Neuron (in vitro differentiated cells): ENCODE data around the gene LGALS12.

Source experiments
- H2AFZ ChIP-seq: one replicate; pipeline ENCODE4 v1.6.1; 2013; ENCODE audit warnings: low read depth, mild to moderate bottlenecking, inconsistent platforms, low read length, moderate library complexity
- H3K27me3 ChIP-seq: one replicate; pipeline ENCODE4 v1.6.1; 2013; ENCODE audit warnings: low read length; ENCODE audit not compliant: insufficient read depth
- H3K36me3 ChIP-seq: one replicate; pipeline ENCODE4 v1.6.1; 2013; ENCODE audit warnings: low read length; ENCODE audit not compliant: insufficient read depth
- H3K4me1 ChIP-seq: one replicate; pipeline ENCODE4 v1.6.1; 2013; ENCODE audit warnings: low read length; ENCODE audit not compliant: insufficient read depth
- H3K4me3 ChIP-seq: 2 replicates; pipeline ENCODE4 v1.5.1; 2013; ENCODE audit warnings: mild to moderate bottlenecking, low read length, moderate library complexity
- H3K9me3 ChIP-seq: one replicate; pipeline ENCODE4 v1.6.1; 2013; ENCODE audit warnings: low read length

Gene LGALS12

DNA sequence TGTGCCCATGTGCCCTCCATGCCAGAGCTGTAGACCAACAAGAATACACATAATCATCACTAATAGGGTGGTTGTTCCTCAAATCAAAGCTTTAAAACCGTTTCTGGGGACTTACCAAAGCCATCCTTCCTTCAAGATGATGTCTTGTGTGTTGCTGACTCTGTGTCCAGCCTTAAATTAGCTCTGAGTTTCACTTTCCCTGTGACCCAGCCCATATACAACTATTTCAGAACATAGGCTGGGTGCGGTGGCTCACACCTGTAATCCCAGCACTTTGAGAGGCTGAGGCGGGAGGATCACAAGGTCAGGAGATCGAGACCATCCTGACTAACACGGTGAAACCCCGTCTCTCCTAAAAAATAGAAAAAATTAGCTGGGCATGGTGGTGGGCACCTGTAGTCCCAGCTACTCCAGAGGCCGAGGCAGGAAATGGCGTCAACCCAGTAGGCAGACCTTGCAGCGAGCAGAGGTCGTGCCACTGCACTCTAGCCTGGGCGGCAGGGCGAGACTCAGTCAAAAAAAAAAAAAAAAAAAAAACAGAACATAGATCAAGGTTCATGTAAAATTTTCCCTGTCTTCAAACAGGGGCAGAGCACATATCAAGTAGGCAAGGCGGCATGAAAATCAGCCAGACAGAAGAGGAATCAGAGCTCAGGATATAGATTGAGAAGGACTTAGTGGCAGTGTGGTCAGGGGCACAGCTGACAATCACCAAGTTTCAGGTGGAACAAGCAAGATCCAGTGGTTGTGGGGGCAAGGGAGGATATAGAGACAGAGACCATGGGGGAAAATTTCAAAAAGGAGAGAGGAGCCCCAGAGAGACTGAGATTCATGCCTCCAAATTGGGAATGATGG, 57.5 kb downstream of the LGALS12 start, which contains the start of gene PLAAT2:
TSS of gene PLAAT2 (minus strand) at position 179 of the 855 bp plus-strand sequence. CDS start at position 124, 55 bp downstream.
- peaks cover 6% of the 10 kb centered on the region for H3K4me1 ChIP-seq
- no peaks in the 10 kb centered on the region for H3K9me3 ChIP-seq
- no peak within 1 kb of the TSS for H3K4me3 ChIP-seq
- H3K27me3 ChIP-seq, result peaks cover 4% of the 10 kb centered on the region
- H2AFZ ChIP-seq, result no peak within 1 kb of the TSS
- H3K36me3 ChIP-seq, result no peaks in the 10 kb centered on the region

DNA sequence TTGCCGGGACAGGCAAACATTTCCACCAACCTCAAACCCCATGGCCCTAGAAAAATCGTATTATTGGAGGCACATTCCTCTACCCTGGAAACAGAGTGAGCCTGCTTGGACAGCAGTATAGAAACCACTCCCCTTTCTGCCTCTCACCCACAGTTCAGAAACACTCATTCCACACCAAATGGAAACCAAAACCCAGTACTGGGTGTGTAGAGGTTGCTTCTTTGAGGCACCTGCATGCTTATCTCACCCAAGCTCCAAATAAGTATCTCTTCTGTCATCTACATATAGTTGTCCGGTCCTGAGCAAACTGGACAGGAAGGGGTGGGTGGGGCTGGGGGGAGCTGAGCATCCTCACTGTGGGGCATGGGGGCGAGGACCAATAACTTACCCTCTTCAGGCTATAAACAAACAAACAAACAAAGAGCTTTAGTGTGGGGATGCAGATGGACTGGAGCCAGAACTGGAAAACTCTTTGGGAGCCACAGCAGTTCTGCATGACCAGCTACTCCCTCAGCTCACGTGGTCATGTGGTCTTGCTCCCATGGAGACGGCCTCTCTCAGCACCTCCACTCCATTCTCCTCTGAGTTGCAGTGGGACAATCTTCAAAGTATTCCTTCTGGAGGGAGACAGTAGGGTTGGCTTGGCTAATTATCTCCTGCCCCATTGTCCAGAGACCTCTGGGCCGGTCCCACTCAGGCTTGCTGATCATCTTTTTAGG, 58.3 kb downstream of the LGALS12 start:
- H3K4me3 ChIP-seq, result no peak overlapping the region
- no peaks in the 10 kb centered on the region for H3K9me3 ChIP-seq
- H3K36me3 ChIP-seq, result no peaks in the 10 kb centered on the region
- H3K4me1 ChIP-seq, result peaks cover 6% of the 10 kb centered on the region
- H3K27me3 ChIP-seq, result peaks cover 4% of the 10 kb centered on the region
- H2AFZ ChIP-seq, result no peak overlapping the region

DNA sequence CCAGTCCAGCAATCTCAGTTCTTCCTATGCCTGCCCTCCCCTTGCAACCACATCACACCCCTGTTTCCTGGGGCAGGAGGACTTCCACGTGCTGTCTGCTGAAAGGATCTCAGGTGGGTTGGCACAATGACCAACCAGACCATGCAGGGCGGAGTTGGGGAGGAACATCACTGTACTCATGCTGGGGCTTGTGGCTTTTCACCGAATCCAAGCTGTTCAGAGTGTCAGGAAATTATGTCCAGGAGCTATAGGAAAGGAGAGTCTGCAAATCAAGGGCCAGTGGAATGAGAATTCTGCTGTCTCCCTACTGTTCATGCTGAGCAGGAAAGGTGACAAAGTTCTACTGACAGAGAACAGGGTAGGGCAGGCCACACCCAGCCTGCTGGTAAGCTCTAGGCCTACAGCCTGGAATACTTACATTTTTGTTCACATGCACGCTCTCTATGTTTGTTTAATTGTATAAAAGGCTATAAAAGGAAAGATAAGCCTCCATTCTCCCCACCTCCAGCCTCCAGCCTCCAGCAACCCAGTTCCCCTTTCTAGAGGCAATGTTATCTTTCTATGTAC, 59.0 kb downstream of the LGALS12 start:
- no peak overlapping the region for H2AFZ ChIP-seq
- H3K4me3 ChIP-seq, result no peak overlapping the region
- H3K36me3 ChIP-seq, result no peaks in the 10 kb centered on the region
- peaks cover 6% of the 10 kb centered on the region for H3K4me1 ChIP-seq
- H3K9me3 ChIP-seq, result no peaks in the 10 kb centered on the region
- no peaks in the 10 kb centered on the region for H3K27me3 ChIP-seq
